Activated naive CD8-positive, alpha-beta T cell treated with anti-CD3 and anti-CD28 coated beads, Interleukin-2, amount 10 ng/mL, durations not matched to agents 7 days and 5 days (primary cell): ENCODE results near the gene UGT1A7. TPM values are rescaled to one million over a fixed set of nuclear protein-coding genes. Genes with fewer than 3 reads are reported as not detected.
"Not testable (repeated sequence)": the region's sequence is repeated elsewhere in the genome, so short reads cannot be mapped to it uniquely, and the experiment has no call there.

Experiments used
- ATAC-seq: fragments of 150-1000 bp; cut with Tn5 transposase; one replicate; pipeline ENCODE4 v1.10.0; 2021; ENCODE audit warnings: low read depth, moderate library complexity
- POLR2A ChIA-PET: fragments of 350-600 bp; sonication (Branson Sonifier 250); formaldehyde crosslinking; loops from one replicate; lab custom pipeline; 2021; ENCODE audit warnings: antibody characterized with exemption; lab: Charles Lee
- DNase-seq: peaks from one replicate; pipeline ENCODE4 v3.0.0; 2021
- H3K27ac Mint-ChIP-seq: one replicate; pipeline ENCODE4 v1.8.0; 2022; ENCODE audit warnings: mild to moderate bottlenecking, mixed read lengths
- H3K27me3 Mint-ChIP-seq: one replicate; pipeline ENCODE4 v1.8.0; 2022; ENCODE audit warnings: mild to moderate bottlenecking, moderate library complexity, mixed read lengths
- H3K36me3 Mint-ChIP-seq: one replicate; pipeline ENCODE4 v1.8.0; 2021; ENCODE audit warnings: mild to moderate bottlenecking, mixed read lengths
- H3K4me1 Mint-ChIP-seq: one replicate; pipeline ENCODE4 v1.8.0; 2021; ENCODE audit warnings: mixed read lengths
- H3K4me3 Mint-ChIP-seq: one replicate; pipeline ENCODE4 v1.8.0; 2022; ENCODE audit warnings: mild to moderate bottlenecking, moderate library complexity, mixed read lengths
- H3K9me3 Mint-ChIP-seq: one replicate; pipeline ENCODE4 v1.8.0; 2021; ENCODE audit warnings: mixed read lengths
- total RNA-seq, 2 experiments: library from RNA; stranded (reverse); gene quantifications; one replicate each; pipeline ENCODE4 v1.2.3, GENCODE V29; 2021

Gene UGT1A7
- total RNA-seq, 2 experiments from 2014 or later: not detected

DNA sequence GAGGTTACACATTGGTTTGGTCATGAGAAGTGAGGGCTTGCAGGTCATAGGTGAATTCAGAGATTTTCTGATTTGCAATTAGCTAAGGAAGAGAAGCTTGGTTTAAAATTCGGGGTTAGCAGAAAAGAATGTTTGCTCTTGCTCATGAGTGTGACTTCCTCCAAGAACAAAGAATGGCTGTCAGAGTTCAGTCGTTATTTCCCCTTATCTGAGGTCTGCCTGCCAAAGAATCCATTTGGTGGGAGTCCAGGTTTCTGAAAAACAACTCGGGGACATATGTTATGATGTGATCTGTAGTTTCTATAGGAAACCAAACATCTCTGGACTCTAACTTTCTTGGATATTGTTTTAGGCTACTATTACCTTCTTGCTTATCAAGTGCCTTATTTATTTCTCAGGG lies 7.8 kb downstream of the UGT1A7 start:
- no peaks in the 10 kb centered on the region for H3K36me3 Mint-ChIP-seq
- no peak for ATAC-seq
- H3K4me1 Mint-ChIP-seq: no peaks in the 10 kb centered on the region
- H3K9me3 Mint-ChIP-seq: no peaks in the 10 kb centered on the region
- H3K4me3 Mint-ChIP-seq: no peak overlapping the region
- DNase-seq: no peak
- POLR2A ChIA-PET: no interaction called here
- peaks cover 5% of the 10 kb centered on the region for H3K27me3 Mint-ChIP-seq
- no peak overlapping the region for H3K27ac Mint-ChIP-seq

DNA sequence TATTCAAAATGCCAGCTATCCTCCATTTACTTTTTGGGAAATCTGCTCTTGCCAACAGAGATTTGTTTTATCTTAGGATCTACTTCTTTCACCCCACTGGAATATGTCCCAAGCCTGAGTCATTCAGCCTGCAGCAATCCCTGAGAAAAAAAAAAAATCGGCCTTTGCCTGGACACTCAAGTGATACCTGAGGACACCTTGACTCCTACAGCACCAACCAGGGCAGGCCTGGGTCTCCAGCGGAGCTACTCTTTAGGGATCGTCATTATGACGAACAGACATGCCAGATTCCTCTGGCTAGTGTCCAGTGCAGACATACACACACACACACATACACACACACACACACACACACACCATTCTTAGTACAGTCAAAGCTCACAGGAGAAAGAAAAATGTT lies 8.7 kb downstream of the UGT1A7 start:
- H3K4me1 Mint-ChIP-seq: no peaks in the 10 kb centered on the region
- H3K4me3 Mint-ChIP-seq: no peak overlapping the region
- ATAC-seq: no peak
- peaks cover 5% of the 10 kb centered on the region for H3K27me3 Mint-ChIP-seq
- H3K9me3 Mint-ChIP-seq: no peaks in the 10 kb centered on the region
- H3K27ac Mint-ChIP-seq: no peak overlapping the region
- DNase-seq: no peak
- no peaks in the 10 kb centered on the region for H3K36me3 Mint-ChIP-seq
- POLR2A ChIA-PET: no interaction called here

- POLR2A ChIA-PET: no interaction called here
- ATAC-seq: no peak
Measured at GRCh38 chr2:233691443-233692433, 10.0 kb downstream of the UGT1A7 start.

DNA sequence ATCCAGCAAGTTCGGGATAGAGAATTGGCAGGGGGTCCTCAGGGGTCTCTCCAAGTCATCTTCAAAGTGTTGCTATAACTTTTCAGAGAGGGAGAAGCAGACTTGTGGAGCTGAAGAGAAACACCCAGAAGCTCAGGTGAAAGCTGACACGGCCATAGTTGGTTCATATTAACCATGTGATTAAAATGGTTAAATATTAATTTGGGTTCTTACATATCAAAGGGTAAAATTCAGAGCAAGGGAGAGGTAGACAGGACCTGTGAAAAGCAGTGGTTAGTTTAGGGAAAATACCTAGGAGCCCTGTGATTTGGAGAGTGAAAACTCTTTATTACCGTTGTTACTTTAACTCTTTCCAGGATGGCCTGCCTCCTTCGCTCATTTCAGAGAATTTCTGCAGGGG lies 10.9 kb downstream of the UGT1A7 start, which contains the start of gene UGT1A6:
UGT1A6 (plus strand) TSS at position 243 of the 400 bp plus-strand sequence; CDS start at position 358, 115 bp downstream.
- no peak within 1 kb of the TSS for H3K27ac Mint-ChIP-seq
- DNase-seq: no peak
- no peak for ATAC-seq
- no peak within 1 kb of the TSS for H3K4me3 Mint-ChIP-seq
- H3K4me1 Mint-ChIP-seq: no peaks in the 10 kb centered on the region
- POLR2A ChIA-PET: no interaction called here
- H3K36me3 Mint-ChIP-seq: no peaks in the 10 kb centered on the region
- H3K27me3 Mint-ChIP-seq: peaks cover 17% of the 10 kb centered on the region
- H3K9me3 Mint-ChIP-seq: no peaks in the 10 kb centered on the region

More at GRCh38 chr2:233691443-233692433, 10.0 kb downstream of the UGT1A7 start:
- no peaks in the 10 kb centered on the region for H3K36me3 Mint-ChIP-seq
- peaks cover 9% of the 10 kb centered on the region for H3K27me3 Mint-ChIP-seq
- no peaks in the 10 kb centered on the region for H3K9me3 Mint-ChIP-seq
- H3K4me1 Mint-ChIP-seq: no peaks in the 10 kb centered on the region
- no peak overlapping the region for H3K4me3 Mint-ChIP-seq
- H3K27ac Mint-ChIP-seq: no peak overlapping the region
- no peak for DNase-seq

- H3K27me3 Mint-ChIP-seq: peaks cover 17% of the 10 kb centered on the region
- H3K4me3 Mint-ChIP-seq: no peak overlapping the region
Measured at GRCh38 chr2:233693963-233694362, 12.3 kb downstream of the UGT1A7 start.

GRCh38 chr2:233698740-233699139 lies 17.0 kb downstream of the UGT1A7 start:
- H3K36me3 Mint-ChIP-seq: no peaks in the 10 kb centered on the region
- ATAC-seq: no peak
- H3K27me3 Mint-ChIP-seq: peaks cover 34% of the 10 kb centered on the region
- no peak overlapping the region for H3K4me3 Mint-ChIP-seq
- POLR2A ChIA-PET: no interaction called here
- H3K27ac Mint-ChIP-seq: no peak overlapping the region
- no peaks in the 10 kb centered on the region for H3K9me3 Mint-ChIP-seq
- H3K4me1 Mint-ChIP-seq: no peaks in the 10 kb centered on the region
- no peak for DNase-seq

More at GRCh38 chr2:233693963-233694362, 12.3 kb downstream of the UGT1A7 start:
- DNase-seq (no peak), ATAC-seq (no peak)
- Mint-ChIP-seq H3K36me3 (no peaks in the 10 kb centered on the region), H3K4me1 (no peaks in the 10 kb centered on the region), H3K9me3 (no peaks in the 10 kb centered on the region), H3K27ac (no peak overlapping the region)
- POLR2A ChIA-PET: no interaction called here

GRCh38 chr2:233699424-233700027 lies 17.8 kb downstream of the UGT1A7 start:
- Mint-ChIP-seq H3K27ac (no peak overlapping the region), H3K9me3 (peaks cover 1% of the 10 kb centered on the region), H3K4me1 (no peaks in the 10 kb centered on the region), H3K4me3 (no peak overlapping the region), H3K27me3 (peaks cover 37% of the 10 kb centered on the region), H3K36me3 (peaks cover 2% of the 10 kb centered on the region)
- ATAC-seq (no peak), DNase-seq (no peak)
- POLR2A ChIA-PET: no interaction called here

- no peaks in the 10 kb centered on the region for H3K4me1 Mint-ChIP-seq
- H3K4me3 Mint-ChIP-seq: no peak overlapping the region
- H3K27me3 Mint-ChIP-seq: peaks cover 40% of the 10 kb centered on the region
- DNase-seq (no peak), ATAC-seq (no peak)
- H3K36me3 Mint-ChIP-seq: peaks cover 2% of the 10 kb centered on the region
- no peak overlapping the region for H3K27ac Mint-ChIP-seq
- H3K9me3 Mint-ChIP-seq: peaks cover 1% of the 10 kb centered on the region
- POLR2A ChIA-PET: no interaction called here
Measured at GRCh38 chr2:233700028-233700635, 18.4 kb downstream of the UGT1A7 start.

- H3K36me3 Mint-ChIP-seq, DNase-seq, H3K27ac Mint-ChIP-seq, H3K4me3 Mint-ChIP-seq, POLR2A ChIA-PET, H3K9me3 Mint-ChIP-seq, ATAC-seq, H3K4me1 Mint-ChIP-seq: not testable (repeated sequence)
- H3K27me3 Mint-ChIP-seq: peaks cover 40% of the 10 kb centered on the region
Measured at GRCh38 chr2:233700842-233701241, 19.1 kb downstream of the UGT1A7 start.

- no peak for ATAC-seq
Measured at GRCh38 chr2:233702238-233702637, 20.5 kb downstream of the UGT1A7 start.

GRCh38 chr2:233705911-233706506 lies 24.3 kb downstream of the UGT1A7 start:
- no peak for ATAC-seq
- H3K36me3 Mint-ChIP-seq: peaks cover 2% of the 10 kb centered on the region
- peaks cover 34% of the 10 kb centered on the region for H3K27me3 Mint-ChIP-seq
- H3K4me3 Mint-ChIP-seq: no peak overlapping the region
- no peak for DNase-seq
- peaks cover 1% of the 10 kb centered on the region for H3K9me3 Mint-ChIP-seq
- H3K4me1 Mint-ChIP-seq: no peaks in the 10 kb centered on the region
- no peak overlapping the region for H3K27ac Mint-ChIP-seq
- POLR2A ChIA-PET: no interaction called here

More at GRCh38 chr2:233702238-233702637, 20.5 kb downstream of the UGT1A7 start:
- no peak overlapping the region for H3K4me3 Mint-ChIP-seq
- H3K27ac Mint-ChIP-seq: no peak overlapping the region
- H3K4me1 Mint-ChIP-seq: no peaks in the 10 kb centered on the region
- peaks cover 1% of the 10 kb centered on the region for H3K9me3 Mint-ChIP-seq
- peaks cover 30% of the 10 kb centered on the region for H3K27me3 Mint-ChIP-seq
- POLR2A ChIA-PET: interaction anchor here (0.8 kb wide), 1 partner anchor 106 kb away, joined by 4 read pairs; no protein-coding TSS in a partner anchor
- no peak for DNase-seq
- H3K36me3 Mint-ChIP-seq: peaks cover 2% of the 10 kb centered on the region

DNA sequence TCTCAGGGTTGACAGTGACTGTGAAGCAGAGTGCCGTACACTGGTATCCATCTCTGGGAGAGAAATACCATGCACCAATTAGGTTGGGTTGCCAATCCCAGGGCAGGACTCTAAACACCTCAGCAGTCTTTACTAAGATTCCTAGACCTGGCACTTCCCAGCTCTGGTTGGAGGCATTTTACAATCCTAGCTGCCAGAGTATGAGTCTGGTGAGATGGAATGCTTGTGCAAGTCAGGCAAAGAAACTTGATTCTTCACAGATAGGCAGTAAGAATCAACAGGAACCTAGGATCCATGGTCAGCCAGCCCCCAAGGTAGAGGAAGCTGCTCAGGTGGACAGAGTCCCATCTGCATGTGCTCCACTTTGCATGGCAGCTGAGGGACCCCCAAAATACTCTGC lies 25.0 kb downstream of the UGT1A7 start:
- H3K4me1 Mint-ChIP-seq: peaks cover 3% of the 10 kb centered on the region
- H3K27me3 Mint-ChIP-seq: peaks cover 31% of the 10 kb centered on the region
- H3K4me3 Mint-ChIP-seq: no peak overlapping the region
- POLR2A ChIA-PET: no interaction called here
- no peak overlapping the region for H3K27ac Mint-ChIP-seq
- H3K36me3 Mint-ChIP-seq: peaks cover 2% of the 10 kb centered on the region
- DNase-seq (no peak), ATAC-seq (no peak)
- H3K9me3 Mint-ChIP-seq: peaks cover 1% of the 10 kb centered on the region
